Activated CD4-positive, alpha-beta memory T cell treated with anti-CD3 and anti-CD28 coated beads, Interleukin-2, amount 10 ng/mL, durations not matched to agents 7 days and 5 days (primary cell): ENCODE data around the gene INS. TPM values are rescaled to one million over a fixed set of nuclear protein-coding genes. Genes with fewer than 3 reads are reported as not detected.

Source experiments
- CTCF ChIA-PET: fragments of 350-600 bp; sonication (Branson Sonifier 250); formaldehyde crosslinking; loops from one replicate; lab custom pipeline; 2021; ENCODE audit warnings: antibody characterized with exemption, inconsistent platforms; lab: Charles Lee
- POLR2A ChIA-PET: fragments of 350-600 bp; sonication (Branson Sonifier 250); formaldehyde crosslinking; loops from one replicate; lab custom pipeline; 2021; ENCODE audit warnings: antibody characterized with exemption; lab: Charles Lee
- DNase-seq: peaks from one replicate; pipeline ENCODE4 v3.0.0-alpha.2; 2020
- H3K27ac Mint-ChIP-seq: one replicate; pipeline ENCODE4 v1.8.0; 2021; ENCODE audit warnings: mild to moderate bottlenecking, mixed read lengths
- H3K27me3 Mint-ChIP-seq: one replicate; pipeline ENCODE4 v1.8.0; 2021; ENCODE audit warnings: mixed read lengths
- H3K36me3 Mint-ChIP-seq: one replicate; pipeline ENCODE4 v1.8.0; 2021; ENCODE audit warnings: low read depth, mixed read lengths
- H3K4me1 Mint-ChIP-seq: one replicate; pipeline ENCODE4 v1.8.0; 2021; ENCODE audit warnings: mixed read lengths
- H3K4me3 Mint-ChIP-seq: one replicate; pipeline ENCODE4 v1.8.0; 2021; ENCODE audit warnings: mild to moderate bottlenecking, mixed read lengths
- H3K9me3 Mint-ChIP-seq: one replicate; pipeline ENCODE4 v1.8.0; 2021; ENCODE audit warnings: mixed read lengths
- total RNA-seq, 2 experiments: library from RNA; stranded (reverse); gene quantifications; one replicate each; pipeline ENCODE4 v1.2.3, GENCODE V29; 2021

Gene INS
- total RNA-seq, 2 experiments from 2014 or later = not detected

- H3K27me3 Mint-ChIP-seq = peaks cover 20% of the 10 kb centered on the region
- no peak overlapping the region for H3K4me3 Mint-ChIP-seq
- H3K4me1 Mint-ChIP-seq = no peaks in the 10 kb centered on the region
- H3K36me3 Mint-ChIP-seq = no peaks in the 10 kb centered on the region
- no peak for DNase-seq
- ChIA-PET POLR2A (no interaction called here), CTCF (interaction anchor here (2.0 kb wide), 1 partner anchor 36 kb away, joined by 6 read pairs; no protein-coding TSS in a partner anchor)
- no peaks in the 10 kb centered on the region for H3K9me3 Mint-ChIP-seq
- no peak overlapping the region for H3K27ac Mint-ChIP-seq
Measured at GRCh38 chr11:2113776-2114175, 47.2 kb downstream of the INS start.

GRCh38 chr11:2110521-2110920 lies 50.5 kb downstream of the INS start:
- no peaks in the 10 kb centered on the region for H3K9me3 Mint-ChIP-seq
- H3K27ac Mint-ChIP-seq = no peak overlapping the region
- no peaks in the 10 kb centered on the region for H3K4me1 Mint-ChIP-seq
- peaks cover 9% of the 10 kb centered on the region for H3K27me3 Mint-ChIP-seq
- DNase-seq = no peak
- no peaks in the 10 kb centered on the region for H3K36me3 Mint-ChIP-seq
- no peak overlapping the region for H3K4me3 Mint-ChIP-seq
- ChIA-PET POLR2A (no interaction called here), CTCF (interaction anchor here (1.1 kb wide), 1 partner anchor 73 kb away, joined by 3 read pairs; no protein-coding TSS in a partner anchor)

Other genes starting within 250 kb of the INS start
- gene TNNT3, start 241.5 kb downstream of the INS start, total RNA-seq = 1 to 10 TPM; 6.6 to 9.7 TPM
- gene MRPL23, start 213.9 kb downstream of the INS start, total RNA-seq = 10 to 100 TPM; 99.8 to 99.9 TPM
- gene H19, start 163.4 kb downstream of the INS start, total RNA-seq = not detected
- gene IGF2, start 21.8 kb downstream of the INS start, total RNA-seq = under 1 TPM; 0.70 to 0.76 TPM
- not detected for gene TH, start 10.6 kb upstream of the INS start, total RNA-seq
- under 1 TPM; 0.35 to 0.68 TPM for gene ASCL2, start 109.4 kb upstream of the INS start, total RNA-seq
- 10 to 100 TPM; 66.0 to 68.3 TPM for gene C11orf21, start 140.7 kb upstream of the INS start, total RNA-seq
- gene TSPAN32, start 140.8 kb upstream of the INS start, total RNA-seq = 10 to 100 TPM; 48.0 to 50.1 TPM
- gene CD81, start 216.1 kb upstream of the INS start, total RNA-seq = 100 to 1,000 TPM; 192 TPM
- 10 to 100 TPM; 46.4 to 46.5 TPM for gene TSSC4, start 239.5 kb upstream of the INS start, total RNA-seq